WTC11 (cell line): ENCODE measurements around the gene CAPN13. TPM values are rescaled to one million over a fixed set of nuclear protein-coding genes. Genes with fewer than 3 reads are reported as not detected.

Experiments
- ATAC-seq: fragments of 200-7000 bp; cut with Tn5 transposase; 2 replicates; pipeline ENCODE4 v1.10.0; 2021; ENCODE audit warnings: mild to moderate bottlenecking, moderate library complexity
- CTCF ChIA-PET: fragments of 300-600 bp; sonication (Branson Sonifier 250); formaldehyde crosslinking; loops from one replicate; lab custom pipeline; 2021; ENCODE audit warnings: antibody characterized with exemption; lab: Charles Lee
- POLR2A ChIA-PET: fragments of 350-600 bp; sonication (Branson Sonifier 250); formaldehyde crosslinking; loops from one replicate; lab custom pipeline; 2021; ENCODE audit warnings: antibody characterized with exemption; lab: Charles Lee
- DNase-seq: peaks from one replicate; pipeline ENCODE4 v3.0.0; 2021; ENCODE audit warnings: low spot score
- H3K27ac Mint-ChIP-seq: 2 replicates; pipeline ENCODE4 v1.8.0; 2021; ENCODE audit warnings: mixed read lengths
- H3K27me3 Mint-ChIP-seq: 2 replicates; pipeline ENCODE4 v1.8.0; 2021; ENCODE audit warnings: low read depth, mild to moderate bottlenecking, moderate library complexity, mixed read lengths
- H3K36me3 Mint-ChIP-seq: 2 replicates; pipeline ENCODE4 v1.8.0; 2021; ENCODE audit warnings: mixed read lengths
- H3K4me1 Mint-ChIP-seq: 2 replicates; pipeline ENCODE4 v1.8.0; 2022; ENCODE audit warnings: mixed read lengths
- H3K4me3 Mint-ChIP-seq: 2 replicates; pipeline ENCODE4 v1.8.0; 2021; ENCODE audit warnings: mild to moderate bottlenecking, moderate library complexity, mixed read lengths
- H3K9me3 Mint-ChIP-seq: 2 replicates; pipeline ENCODE4 v1.8.0; 2021; ENCODE audit warnings: mixed read lengths
- FOXP1 ChIP-seq: sonication (generic); formaldehyde crosslinking; IDR thresholded peaks from 2 replicates; pipeline ENCODE4 v1.8.0; 2022; ENCODE audit warnings: missing genetic modification reagents, mild to moderate bottlenecking, moderate library complexity, borderline replicate concordance
- JAZF1 ChIP-seq: fragments of 250-450 bp; sonication (Bioruptor Pico); IDR thresholded peaks from 2 replicates; pipeline ENCODE4 v1.9.0; 2021; ENCODE audit warnings: moderate library complexity, mild to moderate bottlenecking, inconsistent platforms
- ZBTB21 ChIP-seq: sonication (generic); formaldehyde crosslinking; IDR thresholded peaks from 2 replicates; pipeline ENCODE4 v1.8.1; 2023; ENCODE audit warnings: mild to moderate bottlenecking, missing genetic modification reagents, borderline replicate concordance
- ZNF416 ChIP-seq: fragments of 250-450 bp; sonication (Bioruptor Pico); IDR thresholded peaks from 2 replicates; pipeline ENCODE4 v1.9.0; 2021; ENCODE audit warnings: mild to moderate bottlenecking, inconsistent platforms
- total RNA-seq: library from RNA; stranded (reverse); gene quantifications from 3 replicates; pipeline ENCODE4 v1.2.3, GENCODE V29; 2021
- TF ChIP-seq, protein P1 (sequence below): fragments of 250-450 bp; sonication (Bioruptor Pico); conservative IDR thresholded peaks from 2 replicates; pipeline ENCODE4 v1.9.0; 2021; ENCODE audit warnings: mild to moderate bottlenecking
- TF ChIP-seq, protein P2 (sequence below): sonication (generic); formaldehyde crosslinking; conservative IDR thresholded peaks from 2 replicates; pipeline ENCODE4 v1.8.1; 2022; ENCODE audit warnings: mild to moderate bottlenecking, missing genetic modification reagents
- TF ChIP-seq, protein P3 (sequence below): sonication (generic); formaldehyde crosslinking; IDR thresholded peaks from 2 replicates; pipeline ENCODE4 v1.8.1; 2023; ENCODE audit warnings: mild to moderate bottlenecking, missing genetic modification reagents
- TF ChIP-seq, protein P4 (sequence below): sonication (generic); formaldehyde crosslinking; IDR thresholded peaks from 2 replicates; pipeline ENCODE4 v1.8.0; 2023; ENCODE audit warnings: missing genetic modification reagents, mild to moderate bottlenecking, borderline replicate concordance
- TF ChIP-seq, protein P5 (sequence below): sonication (generic); formaldehyde crosslinking; IDR thresholded peaks from 2 replicates; pipeline ENCODE4 v1.8.0; 2022; ENCODE audit warnings: mild to moderate bottlenecking, missing genetic modification reagents

The CAPN13 gene
- total RNA-seq, 1 experiment from 2014 or later = 1.7 TPM

DNA sequence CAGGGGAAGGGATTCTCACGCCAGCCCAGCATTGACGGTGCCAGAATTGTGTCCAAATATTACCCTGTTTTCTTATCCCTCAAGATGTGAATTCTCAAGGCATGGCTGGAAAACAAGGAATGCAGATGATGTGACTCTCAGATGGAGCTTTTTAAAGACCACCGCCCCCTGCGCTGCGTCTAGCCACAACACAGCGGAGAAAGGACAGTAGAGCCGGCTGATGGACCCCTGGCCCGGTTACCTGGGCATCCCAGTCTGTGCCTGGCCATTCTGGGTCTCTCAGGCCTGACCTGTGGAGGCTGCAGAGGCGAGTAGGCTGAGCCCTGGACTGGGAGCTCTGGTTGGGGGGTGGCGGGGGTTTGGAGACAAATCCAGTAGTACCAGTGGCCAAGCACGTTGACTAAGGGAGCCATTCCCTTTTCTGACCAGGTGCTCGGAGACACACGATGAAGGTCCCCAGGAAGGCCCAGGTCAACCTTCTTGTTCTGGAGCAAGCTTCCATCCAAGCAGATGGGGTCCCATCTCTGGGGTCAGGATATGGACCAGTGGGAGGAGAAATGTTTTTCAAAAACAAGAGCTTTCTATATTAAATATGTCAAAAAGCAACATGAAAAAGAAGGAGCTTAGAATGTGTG lies 5.3 kb downstream of the CAPN13 start (continued):
- TF ChIP-seq, protein P1, sequence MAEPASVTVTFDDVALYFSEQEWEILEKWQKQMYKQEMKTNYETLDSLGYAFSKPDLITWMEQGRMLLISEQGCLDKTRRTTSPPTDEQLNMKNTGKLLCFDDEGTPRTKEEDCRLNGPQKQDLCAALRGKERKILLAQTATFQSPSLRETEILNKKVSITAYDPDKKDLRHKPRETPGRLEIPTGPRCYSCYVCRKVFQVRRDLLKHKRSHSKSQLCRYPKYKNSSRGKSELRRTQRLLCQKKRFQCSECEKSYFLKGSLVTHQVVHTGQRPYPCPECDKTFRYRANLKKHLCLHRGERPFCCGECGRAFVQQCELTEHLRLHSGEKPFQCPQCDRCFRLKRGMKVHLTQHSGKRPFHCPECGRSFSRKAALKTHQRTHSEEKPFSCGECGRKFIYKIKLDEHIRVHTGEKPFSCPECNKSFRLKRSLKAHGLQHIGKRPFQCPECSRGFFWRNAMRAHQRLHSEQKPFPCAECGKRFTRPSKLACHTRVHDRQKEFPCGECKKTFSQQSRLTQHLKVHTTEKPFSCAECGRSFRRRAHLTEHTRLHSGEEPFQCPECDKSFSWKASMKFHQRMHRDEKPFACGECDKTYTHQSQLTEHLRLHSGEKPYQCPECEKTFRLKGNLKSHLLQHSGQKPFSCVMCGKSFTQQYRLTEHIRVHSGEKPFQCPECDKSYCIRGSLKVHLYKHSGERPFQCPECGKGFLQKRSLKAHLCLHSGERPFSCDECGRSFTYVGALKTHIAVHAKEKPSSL (CRISPR knock-in tag) = no peak
- no peak for TF ChIP-seq JAZF1 (CRISPR knock-in tag)

DNA sequence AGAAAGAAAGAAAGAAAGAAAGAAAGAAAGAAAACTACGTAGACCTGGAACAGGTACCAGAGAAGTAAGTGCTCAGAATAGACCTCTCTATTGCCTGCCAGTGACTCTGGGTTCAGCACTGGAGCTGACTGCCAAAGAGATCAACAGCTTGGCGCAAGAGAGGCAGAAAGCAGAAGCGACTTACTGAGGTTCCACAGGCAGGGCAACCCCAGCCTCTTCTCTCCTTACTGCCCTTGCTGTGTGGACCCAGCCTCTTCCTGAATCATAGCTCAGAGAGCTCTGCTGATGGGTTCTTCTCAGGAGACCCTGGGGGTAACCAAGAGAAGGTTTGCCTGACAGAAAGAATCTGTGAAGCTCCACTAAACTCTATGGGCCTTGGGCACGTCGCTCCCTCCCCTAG lies 7.1 kb downstream of the CAPN13 start:
- Mint-ChIP-seq H3K27me3 (no peaks in the 10 kb centered on the region; the same call in 1 of the 2 replicates), H3K9me3 (no peaks in the 10 kb centered on the region), H3K4me3 (no peak overlapping the region), H3K27ac (no peak overlapping the region), H3K36me3 (no peaks in the 10 kb centered on the region), H3K4me1 (peaks cover 27% of the 10 kb centered on the region)
- ChIA-PET POLR2A (no interaction called here), CTCF (interaction anchor here (0.6 to 3.0 kb wide), 3 partner anchors 89 to 635 kb away, joined by 4 to 16 read pairs (median 6); no protein-coding TSS in a partner anchor)
- DNase-seq (no peak), ATAC-seq (no peak)
- TF ChIP-seq, protein P2, sequence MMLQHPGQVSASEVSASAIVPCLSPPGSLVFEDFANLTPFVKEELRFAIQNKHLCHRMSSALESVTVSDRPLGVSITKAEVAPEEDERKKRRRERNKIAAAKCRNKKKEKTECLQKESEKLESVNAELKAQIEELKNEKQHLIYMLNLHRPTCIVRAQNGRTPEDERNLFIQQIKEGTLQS (CRISPR knock-in tag) = no peak
- TF ChIP-seq FOXP1 (no peak), ZBTB21 (CRISPR knock-in tag) (no peak)
- TF ChIP-seq, protein P3, sequence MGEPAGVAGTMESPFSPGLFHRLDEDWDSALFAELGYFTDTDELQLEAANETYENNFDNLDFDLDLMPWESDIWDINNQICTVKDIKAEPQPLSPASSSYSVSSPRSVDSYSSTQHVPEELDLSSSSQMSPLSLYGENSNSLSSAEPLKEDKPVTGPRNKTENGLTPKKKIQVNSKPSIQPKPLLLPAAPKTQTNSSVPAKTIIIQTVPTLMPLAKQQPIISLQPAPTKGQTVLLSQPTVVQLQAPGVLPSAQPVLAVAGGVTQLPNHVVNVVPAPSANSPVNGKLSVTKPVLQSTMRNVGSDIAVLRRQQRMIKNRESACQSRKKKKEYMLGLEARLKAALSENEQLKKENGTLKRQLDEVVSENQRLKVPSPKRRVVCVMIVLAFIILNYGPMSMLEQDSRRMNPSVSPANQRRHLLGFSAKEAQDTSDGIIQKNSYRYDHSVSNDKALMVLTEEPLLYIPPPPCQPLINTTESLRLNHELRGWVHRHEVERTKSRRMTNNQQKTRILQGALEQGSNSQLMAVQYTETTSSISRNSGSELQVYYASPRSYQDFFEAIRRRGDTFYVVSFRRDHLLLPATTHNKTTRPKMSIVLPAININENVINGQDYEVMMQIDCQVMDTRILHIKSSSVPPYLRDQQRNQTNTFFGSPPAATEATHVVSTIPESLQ (CRISPR knock-in tag) = no peak
- TF ChIP-seq, protein P4, sequence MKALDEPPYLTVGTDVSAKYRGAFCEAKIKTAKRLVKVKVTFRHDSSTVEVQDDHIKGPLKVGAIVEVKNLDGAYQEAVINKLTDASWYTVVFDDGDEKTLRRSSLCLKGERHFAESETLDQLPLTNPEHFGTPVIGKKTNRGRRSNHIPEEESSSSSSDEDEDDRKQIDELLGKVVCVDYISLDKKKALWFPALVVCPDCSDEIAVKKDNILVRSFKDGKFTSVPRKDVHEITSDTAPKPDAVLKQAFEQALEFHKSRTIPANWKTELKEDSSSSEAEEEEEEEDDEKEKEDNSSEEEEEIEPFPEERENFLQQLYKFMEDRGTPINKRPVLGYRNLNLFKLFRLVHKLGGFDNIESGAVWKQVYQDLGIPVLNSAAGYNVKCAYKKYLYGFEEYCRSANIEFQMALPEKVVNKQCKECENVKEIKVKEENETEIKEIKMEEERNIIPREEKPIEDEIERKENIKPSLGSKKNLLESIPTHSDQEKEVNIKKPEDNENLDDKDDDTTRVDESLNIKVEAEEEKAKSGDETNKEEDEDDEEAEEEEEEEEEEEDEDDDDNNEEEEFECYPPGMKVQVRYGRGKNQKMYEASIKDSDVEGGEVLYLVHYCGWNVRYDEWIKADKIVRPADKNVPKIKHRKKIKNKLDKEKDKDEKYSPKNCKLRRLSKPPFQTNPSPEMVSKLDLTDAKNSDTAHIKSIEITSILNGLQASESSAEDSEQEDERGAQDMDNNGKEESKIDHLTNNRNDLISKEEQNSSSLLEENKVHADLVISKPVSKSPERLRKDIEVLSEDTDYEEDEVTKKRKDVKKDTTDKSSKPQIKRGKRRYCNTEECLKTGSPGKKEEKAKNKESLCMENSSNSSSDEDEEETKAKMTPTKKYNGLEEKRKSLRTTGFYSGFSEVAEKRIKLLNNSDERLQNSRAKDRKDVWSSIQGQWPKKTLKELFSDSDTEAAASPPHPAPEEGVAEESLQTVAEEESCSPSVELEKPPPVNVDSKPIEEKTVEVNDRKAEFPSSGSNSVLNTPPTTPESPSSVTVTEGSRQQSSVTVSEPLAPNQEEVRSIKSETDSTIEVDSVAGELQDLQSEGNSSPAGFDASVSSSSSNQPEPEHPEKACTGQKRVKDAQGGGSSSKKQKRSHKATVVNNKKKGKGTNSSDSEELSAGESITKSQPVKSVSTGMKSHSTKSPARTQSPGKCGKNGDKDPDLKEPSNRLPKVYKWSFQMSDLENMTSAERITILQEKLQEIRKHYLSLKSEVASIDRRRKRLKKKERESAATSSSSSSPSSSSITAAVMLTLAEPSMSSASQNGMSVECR (CRISPR knock-in tag) = no peak
- TF ChIP-seq, all 79 proteins: peak for 0

DNA sequence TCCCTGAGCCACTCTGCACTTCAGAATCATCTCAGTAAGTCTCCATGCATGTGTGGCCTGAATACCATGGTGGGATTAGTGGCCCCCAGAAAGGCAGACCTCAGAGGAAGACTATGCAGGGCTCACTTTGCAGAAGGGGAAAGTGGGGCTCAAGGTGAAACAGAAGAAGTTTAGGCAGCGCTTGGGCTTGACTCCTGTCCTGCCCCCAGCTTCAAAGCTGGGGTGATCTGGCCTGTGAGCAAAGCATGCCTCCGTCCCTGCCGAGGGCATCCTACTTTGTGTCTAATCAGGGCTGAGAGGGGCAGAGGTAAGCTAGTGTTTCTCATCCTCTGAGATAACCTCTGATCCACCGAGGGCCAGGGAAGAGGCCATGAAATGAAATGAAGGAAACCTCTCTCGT lies 7.9 kb downstream of the CAPN13 start:
- H3K36me3 Mint-ChIP-seq = no peaks in the 10 kb centered on the region
- no peak overlapping the region for H3K4me3 Mint-ChIP-seq
- peaks cover 27% of the 10 kb centered on the region for H3K4me1 Mint-ChIP-seq
- H3K27ac Mint-ChIP-seq = no peak overlapping the region
- no peaks in the 10 kb centered on the region for H3K9me3 Mint-ChIP-seq
- H3K27me3 Mint-ChIP-seq = no peaks in the 10 kb centered on the region; the same call in 1 of the 2 replicates
- DNase-seq = no peak
- ChIA-PET POLR2A (interaction anchor here (0.9 to 1.1 kb wide), 2 partner anchors 10 to 12 kb away, joined by 3 read pairs; no protein-coding TSS in a partner anchor), CTCF (interaction anchor here (0.6 to 3.0 kb wide), 4 partner anchors 85 to 634 kb away, joined by 4 to 16 read pairs (median 6); no protein-coding TSS in a partner anchor)
- TF ChIP-seq, protein P5, sequence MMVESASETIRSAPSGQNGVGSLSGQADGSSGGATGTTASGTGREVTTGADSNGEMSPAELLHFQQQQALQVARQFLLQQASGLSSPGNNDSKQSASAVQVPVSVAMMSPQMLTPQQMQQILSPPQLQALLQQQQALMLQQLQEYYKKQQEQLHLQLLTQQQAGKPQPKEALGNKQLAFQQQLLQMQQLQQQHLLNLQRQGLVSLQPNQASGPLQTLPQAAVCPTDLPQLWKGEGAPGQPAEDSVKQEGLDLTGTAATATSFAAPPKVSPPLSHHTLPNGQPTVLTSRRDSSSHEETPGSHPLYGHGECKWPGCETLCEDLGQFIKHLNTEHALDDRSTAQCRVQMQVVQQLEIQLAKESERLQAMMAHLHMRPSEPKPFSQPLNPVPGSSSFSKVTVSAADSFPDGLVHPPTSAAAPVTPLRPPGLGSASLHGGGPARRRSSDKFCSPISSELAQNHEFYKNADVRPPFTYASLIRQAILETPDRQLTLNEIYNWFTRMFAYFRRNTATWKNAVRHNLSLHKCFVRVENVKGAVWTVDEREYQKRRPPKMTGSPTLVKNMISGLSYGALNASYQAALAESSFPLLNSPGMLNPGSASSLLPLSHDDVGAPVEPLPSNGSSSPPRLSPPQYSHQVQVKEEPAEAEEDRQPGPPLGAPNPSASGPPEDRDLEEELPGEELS = no peak
- no peak for TF ChIP-seq ZNF416 (CRISPR knock-in tag)
- ATAC-seq = no peak
